HG03039 (cell line): Measurements from ENCODE around the gene MUS81.

Experiments
- ATAC-seq: cut with Tn5 transposase; IDR thresholded peaks from one replicate; pipeline ENCODE4 v1.9.1; 2021; ENCODE audit warnings: mild to moderate bottlenecking, moderate library complexity; ENCODE audit not compliant: unreplicated experiment

The MUS81 gene

DNA sequence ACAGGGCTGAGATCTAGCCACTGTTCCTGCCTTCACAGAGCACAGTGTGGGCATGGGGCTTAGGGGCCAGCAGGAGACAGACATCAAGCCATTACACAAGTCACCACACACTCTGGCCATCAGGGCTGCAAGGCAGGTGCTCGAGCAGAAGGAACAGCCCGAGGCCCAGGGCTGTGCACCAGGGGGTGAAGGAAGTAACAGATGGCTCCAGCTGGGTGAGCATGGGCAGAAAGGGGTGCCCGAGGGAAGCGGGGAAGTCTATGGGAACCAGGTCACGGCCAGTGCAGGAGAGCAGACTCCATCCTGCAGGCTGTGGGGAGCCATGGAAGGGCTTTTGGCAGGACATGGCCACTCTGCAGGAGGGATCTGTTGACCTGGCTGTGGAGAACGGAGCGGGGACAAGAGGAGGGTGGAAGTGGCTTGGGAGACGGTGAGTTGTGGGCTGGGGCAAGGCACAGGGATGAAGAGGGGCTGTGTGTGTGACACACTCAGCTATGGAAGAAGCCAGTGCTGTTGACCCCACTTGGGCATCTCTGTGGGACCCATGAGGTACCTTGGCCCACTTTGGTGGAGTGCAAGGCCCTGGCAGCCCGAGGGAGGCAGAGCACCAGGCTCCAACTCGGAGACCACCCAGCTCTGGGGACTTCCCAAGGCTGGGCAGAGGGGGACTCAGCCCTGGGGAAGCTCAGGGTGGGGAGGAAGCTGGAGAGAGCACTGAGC lies 55.0 kb downstream of the MUS81 start:
- no peak for ATAC-seq

- no peak for ATAC-seq
Measured at GRCh38 chr11:65915821-65916251, 55.6 kb downstream of the MUS81 start.
